K562 (cell line): Measurements from ENCODE around the gene FGR.

ENCODE experiments used
- ADNP ChIP-seq: fragments of 200-800 bp; sonication (Bioruptor generic); IDR thresholded peaks from 2 replicates; pipeline ENCODE4 v1.6.1; 2016; ENCODE audit warnings: missing genetic modification characterization, missing compliant biosample characterization
- CTCF ChIP-seq, 3 experiments: IDR thresholded peaks in 2 of 3; conservative IDR thresholded peaks in 1 of 3; 2 replicates each; pipeline ENCODE4 v1.5.1; 2011 to 2012; ENCODE audit warnings: low read length in 3 of 3, mild to moderate bottlenecking in 3 of 3, control low read depth in 2 of 3, improper control_type of control experiment in 1 of 3, inconsistent platforms in 1 of 3, low read depth in 1 of 3, mixed read lengths in 1 of 3, moderate library complexity in 1 of 3; ENCODE audit not compliant: insufficient read depth in 2 of 3
- GATAD2A ChIP-seq: fragments of 450-650 bp; IDR thresholded peaks from 2 replicates; pipeline ENCODE4 v1.6.1; 2017
- MAFK ChIP-seq: IDR thresholded peaks from 2 replicates; pipeline ENCODE4 v1.6.1; 2011; ENCODE audit warnings: low read length, improper control_type of control experiment
- PREB ChIP-seq: sonication (generic); formaldehyde crosslinking; IDR thresholded peaks from 2 replicates; pipeline ENCODE4 v1.8.1; 2023; ENCODE audit warnings: mild to moderate bottlenecking, missing genetic modification reagents
- TAF1 ChIP-seq: IDR thresholded peaks from 2 replicates; pipeline ENCODE4 v1.6.1; 2011; ENCODE audit warnings: mild to moderate bottlenecking, low read length, moderate library complexity; ENCODE audit not compliant: insufficient read depth, control insufficient read depth, severe bottlenecking; ENCODE audit errors: extremely low read depth
- TSHZ1 ChIP-seq: fragments of 250-450 bp; sonication (Bioruptor Pico); IDR thresholded peaks from 2 replicates; pipeline ENCODE4 v1.4.0; 2020; ENCODE audit warnings: mild to moderate bottlenecking, moderate library complexity
- ZFP36 ChIP-seq: fragments of 150-350 bp; IDR thresholded peaks from 2 replicates; pipeline ENCODE4 v1.6.1; 2018; ENCODE audit warnings: low read length, low read depth; ENCODE audit not compliant: partially characterized antibody
- ZNF274 ChIP-seq: IDR thresholded peaks from 2 replicates; pipeline ENCODE4 v1.6.1; 2011; ENCODE audit warnings: low read depth, mild to moderate bottlenecking, low read length, moderate library complexity, borderline replicate concordance

- TF ChIP-seq PREB (CRISPR knock-in tag) (no peak), ADNP (tag) (no peak), TAF1 (no peak), TSHZ1 (no peak), GATAD2A (no peak), ZFP36 (no peak), CTCF (IDR thresholded peaks at IDR 0.05 in 2 of 3, conservative IDR thresholded peaks at IDR 0.05 in 1 of 3; ENCODE audit: insufficient read depth in 2 of 3, low read depth in 1 of 3, low read length in 3 of 3) (no peak), MAFK (no peak), ZNF274 (no peak)
Observed at GRCh38 chr1:27595597-27595996, 39.4 kb downstream of the FGR start.
